H1 (cell line): ENCODE measurements around the gene IGFBP1. TPM values are rescaled to one million over a fixed set of nuclear protein-coding genes. Genes with fewer than 3 reads are reported as not detected.

Experiments
- RBBP5 ChIP-seq: IDR thresholded peaks from 2 replicates; pipeline ENCODE4 v1.7.1; 2012; ENCODE audit warnings: low read depth, mild to moderate bottlenecking, inconsistent platforms, low read length, moderate library complexity, borderline replicate concordance
- polyA plus RNA-seq, 7 experiments: library from polyadenylated mRNA; depleted of rRNA in 3 of 7; stranded (reverse) in 5 of 7; unstranded in 2 of 7; fragments of >200 nt in 5 of 7; fragments of 200-250 nt in 2 of 7; gene quantifications; 1 replicate in 5 of 7; 2 replicates in 1 of 7; 4 replicates in 1 of 7; pipeline versions ENCODE4 v1.2.1 to v1.2.3, GENCODE V29; 2011 to 2013; ENCODE audit warnings: missing spikeins in 2 of 7, mixed read lengths in 2 of 7
- total RNA-seq: library from RNA; stranded (reverse); fragmentation: NEBNext Ultra II Directional; extraction: Animal tissue kit (Norgen Biotek cat#: 25700); gene quantifications from 2 replicates; pipeline ENCODE4 v1.2.1, GENCODE V29; 2021

The IGFBP1 gene
- total and polyA plus RNA-seq, 2 of the 8 experiments (the other 6 are each of a cell fraction or from before 2014, with no cell fraction given), result not detected

DNA sequence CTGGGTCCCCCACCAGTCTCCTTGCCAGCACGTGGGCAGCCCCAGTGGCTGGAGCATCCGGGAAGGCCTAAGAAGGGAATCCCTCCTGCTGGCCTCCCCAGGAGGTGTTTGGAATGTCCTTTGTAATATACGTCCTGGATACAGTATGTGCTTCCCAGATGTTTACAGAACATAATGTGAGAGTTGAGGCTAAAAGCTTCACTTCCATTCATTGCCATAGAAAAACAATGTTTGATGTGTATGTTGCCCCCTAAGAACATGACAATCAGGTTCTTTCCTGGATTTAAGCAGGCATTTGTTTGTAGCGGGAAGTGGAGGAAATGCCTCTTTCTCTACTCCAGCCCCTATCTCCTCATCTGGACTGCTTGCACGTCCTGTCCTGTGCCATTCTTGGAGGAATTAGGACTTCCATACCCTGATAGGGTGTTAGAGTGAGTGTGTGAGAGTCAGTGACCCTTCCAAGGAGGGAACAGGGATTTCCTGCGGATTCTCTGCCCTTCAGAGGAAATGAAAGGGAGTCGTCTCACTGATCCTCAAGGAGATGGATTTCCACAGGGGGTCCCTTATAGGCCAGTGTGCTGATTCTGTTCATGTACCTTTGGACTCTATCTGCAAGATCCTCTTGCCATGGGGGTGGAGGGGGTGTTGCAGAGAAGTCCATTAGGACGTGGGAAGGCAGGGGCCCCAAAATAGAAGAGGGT is 1.2 kb downstream of the IGFBP1 start (continued):
- TF ChIP-seq RBBP5, result no peak
